GM19025 (cell line): ENCODE measurements around the gene ZBTB4.

Experiments used
- ATAC-seq: cut with Tn5 transposase; IDR thresholded peaks from one replicate; pipeline ENCODE4 v1.9.1; 2021; ENCODE audit warnings: mild to moderate bottlenecking, low read depth, moderate library complexity; ENCODE audit not compliant: unreplicated experiment

Gene ZBTB4, protein sequence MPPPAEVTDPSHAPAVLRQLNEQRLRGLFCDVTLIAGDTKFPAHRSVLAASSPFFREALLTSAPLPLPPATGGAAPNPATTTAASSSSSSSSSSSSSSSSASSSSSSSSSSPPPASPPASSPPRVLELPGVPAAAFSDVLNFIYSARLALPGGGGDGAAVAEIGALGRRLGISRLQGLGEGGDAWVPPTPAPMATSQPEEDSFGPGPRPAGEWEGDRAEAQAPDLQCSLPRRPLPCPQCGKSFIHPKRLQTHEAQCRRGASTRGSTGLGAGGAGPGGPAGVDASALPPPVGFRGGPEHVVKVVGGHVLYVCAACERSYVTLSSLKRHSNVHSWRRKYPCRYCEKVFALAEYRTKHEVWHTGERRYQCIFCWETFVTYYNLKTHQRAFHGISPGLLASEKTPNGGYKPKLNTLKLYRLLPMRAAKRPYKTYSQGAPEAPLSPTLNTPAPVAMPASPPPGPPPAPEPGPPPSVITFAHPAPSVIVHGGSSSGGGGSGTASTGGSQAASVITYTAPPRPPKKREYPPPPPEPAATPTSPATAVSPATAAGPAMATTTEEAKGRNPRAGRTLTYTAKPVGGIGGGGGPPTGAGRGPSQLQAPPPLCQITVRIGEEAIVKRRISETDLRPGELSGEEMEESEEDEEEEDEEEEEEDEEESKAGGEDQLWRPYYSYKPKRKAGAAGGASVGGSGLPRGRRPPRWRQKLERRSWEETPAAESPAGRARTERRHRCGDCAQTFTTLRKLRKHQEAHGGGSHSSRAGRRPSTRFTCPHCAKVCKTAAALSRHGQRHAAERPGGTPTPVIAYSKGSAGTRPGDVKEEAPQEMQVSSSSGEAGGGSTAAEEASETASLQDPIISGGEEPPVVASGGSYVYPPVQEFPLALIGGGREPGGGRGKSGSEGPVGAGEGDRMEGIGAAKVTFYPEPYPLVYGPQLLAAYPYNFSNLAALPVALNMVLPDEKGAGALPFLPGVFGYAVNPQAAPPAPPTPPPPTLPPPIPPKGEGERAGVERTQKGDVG

DNA sequence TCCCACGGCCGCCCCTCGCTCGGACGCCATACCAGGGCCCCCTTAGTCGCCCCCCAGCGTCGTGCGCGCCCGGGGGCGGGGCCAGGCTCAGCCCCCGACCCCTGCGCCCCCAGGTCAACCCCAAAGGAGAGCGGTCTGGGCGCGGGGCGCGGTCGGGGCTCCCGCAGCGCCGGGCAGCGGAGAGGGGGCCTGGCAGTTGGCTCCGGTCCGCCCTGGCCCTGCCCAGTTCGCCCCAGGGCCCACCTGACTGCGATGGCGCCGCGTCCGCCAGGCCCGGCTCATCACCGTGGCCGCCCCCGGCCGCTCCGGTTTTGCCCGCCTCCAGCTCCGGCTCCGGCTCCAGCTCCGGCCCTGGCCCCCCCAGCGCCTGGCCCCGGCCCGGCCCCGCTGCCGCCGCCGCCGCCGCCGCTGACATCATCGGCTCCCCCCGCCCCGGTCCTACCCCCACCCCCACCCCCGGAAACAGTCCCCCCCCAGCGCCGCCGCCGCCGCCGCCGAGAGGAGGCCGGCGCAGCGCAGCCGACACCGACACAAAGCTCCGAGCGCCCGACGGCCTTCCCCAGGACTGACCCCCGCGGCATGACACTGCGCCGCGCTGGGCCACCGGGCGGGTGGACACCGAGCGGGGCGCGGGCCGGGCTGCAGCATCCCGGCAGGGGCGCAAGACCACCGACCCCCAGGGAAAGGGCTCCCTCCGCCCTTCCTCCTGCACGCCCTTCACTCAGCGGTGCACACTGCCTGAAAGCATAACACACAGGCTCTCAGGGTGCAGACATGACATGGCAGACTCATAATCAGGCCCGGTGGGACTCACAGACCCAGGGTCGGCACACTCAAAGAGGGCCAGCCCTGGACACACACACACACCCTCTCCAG, at the start of gene ZBTB4:
TSS of gene ZBTB4 (minus strand) at position 419 of the 876 bp plus-strand sequence. CDS start 12,830 bp downstream, outside the sequence.
- no peak for ATAC-seq

DNA sequence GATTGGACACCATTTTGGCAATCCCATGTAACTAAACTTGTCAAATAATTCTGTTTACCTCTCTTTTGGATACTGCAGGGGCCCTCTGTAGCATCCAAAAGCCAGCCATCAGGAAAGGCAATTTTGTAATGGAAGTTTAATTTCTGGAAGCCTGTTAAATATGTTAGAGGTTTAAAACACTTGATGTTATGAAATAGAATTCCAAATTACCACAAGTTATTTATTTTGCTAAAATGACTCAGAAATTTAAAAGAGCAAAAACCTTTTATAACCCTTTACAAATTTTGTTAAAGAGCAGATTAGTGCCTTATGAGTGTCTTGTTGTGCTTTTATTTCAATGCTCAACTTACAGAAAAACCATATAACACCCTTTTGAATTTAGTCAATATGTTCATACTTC, 49.4 kb upstream of the ZBTB4 start:
- no peak for ATAC-seq

DNA sequence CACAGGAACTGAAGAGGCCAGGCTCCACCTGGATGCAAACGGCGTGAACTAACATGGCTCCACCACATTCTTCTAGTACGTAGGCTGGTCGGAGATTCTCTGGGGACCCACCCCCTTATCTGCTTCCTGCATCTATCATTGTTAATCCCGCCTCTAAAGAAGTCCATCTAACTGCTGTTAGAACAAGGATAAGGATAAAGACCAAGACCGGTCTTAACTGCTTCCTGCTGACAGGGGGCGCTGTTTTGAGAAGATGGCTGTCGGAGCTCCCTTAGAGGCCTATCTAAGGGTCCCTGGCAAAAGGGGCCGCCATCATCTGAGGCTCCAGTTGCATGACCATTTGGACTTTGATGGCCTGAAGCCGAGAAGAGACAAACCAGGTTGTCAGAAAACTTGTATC, 43.6 kb upstream of the ZBTB4 start:
- ATAC-seq = no peak

DNA sequence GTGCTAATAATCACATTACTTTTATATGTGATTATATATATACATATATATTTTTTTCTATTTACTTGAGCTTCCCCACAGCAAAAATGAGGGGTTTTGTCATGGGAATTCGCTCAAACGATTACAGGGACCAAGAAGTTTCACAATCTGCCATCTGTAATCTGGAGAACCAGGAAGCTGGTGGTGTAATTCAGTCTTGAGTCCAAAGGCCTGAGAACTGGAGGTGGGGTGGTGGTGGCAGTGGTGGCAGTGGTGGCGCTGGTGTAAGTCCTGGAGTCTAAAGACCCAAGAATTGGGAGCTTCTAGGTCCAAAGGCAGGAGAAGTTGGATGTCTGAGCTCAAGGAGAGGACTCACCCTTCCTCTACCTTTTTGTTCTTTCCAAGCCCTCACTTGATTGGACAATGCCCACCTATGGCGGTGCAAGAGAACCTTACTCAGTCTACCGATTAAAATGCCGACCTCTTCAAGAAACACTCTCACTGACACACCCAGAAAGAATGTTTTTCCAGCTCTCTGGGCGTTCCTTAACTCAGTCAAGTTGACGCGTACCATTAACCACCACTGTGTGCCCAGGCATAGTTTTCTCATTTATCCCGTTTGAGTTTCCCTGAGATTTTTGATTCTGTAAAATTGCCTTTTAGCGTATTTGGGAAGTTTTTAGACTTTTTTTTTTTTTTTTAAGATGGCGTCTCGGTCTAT, 36.6 kb upstream of the ZBTB4 start:
- ATAC-seq = no peak

DNA sequence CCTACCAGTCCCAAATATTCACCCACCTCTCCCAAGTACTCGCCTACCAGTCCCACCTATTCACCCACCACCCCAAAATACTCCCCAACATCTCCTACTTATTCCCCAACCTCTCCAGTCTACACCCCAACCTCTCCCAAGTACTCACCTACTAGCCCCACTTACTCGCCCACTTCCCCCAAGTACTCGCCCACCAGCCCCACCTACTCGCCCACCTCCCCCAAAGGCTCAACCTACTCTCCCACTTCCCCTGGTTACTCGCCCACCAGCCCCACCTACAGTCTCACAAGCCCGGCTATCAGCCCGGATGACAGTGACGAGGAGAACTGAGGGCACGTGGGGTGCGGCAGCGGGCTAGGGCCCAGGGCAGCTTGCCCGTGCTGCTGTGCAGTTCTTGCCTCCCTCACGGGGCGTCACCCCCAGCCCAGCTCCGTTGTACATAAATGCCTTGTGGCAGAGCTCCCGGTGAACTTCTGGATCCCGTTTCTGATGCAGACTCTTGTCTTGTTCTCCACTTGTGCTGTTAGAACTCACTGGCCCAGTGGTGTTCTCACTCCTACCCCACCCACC, 34.5 kb upstream of the ZBTB4 start:
- no peak for ATAC-seq

DNA sequence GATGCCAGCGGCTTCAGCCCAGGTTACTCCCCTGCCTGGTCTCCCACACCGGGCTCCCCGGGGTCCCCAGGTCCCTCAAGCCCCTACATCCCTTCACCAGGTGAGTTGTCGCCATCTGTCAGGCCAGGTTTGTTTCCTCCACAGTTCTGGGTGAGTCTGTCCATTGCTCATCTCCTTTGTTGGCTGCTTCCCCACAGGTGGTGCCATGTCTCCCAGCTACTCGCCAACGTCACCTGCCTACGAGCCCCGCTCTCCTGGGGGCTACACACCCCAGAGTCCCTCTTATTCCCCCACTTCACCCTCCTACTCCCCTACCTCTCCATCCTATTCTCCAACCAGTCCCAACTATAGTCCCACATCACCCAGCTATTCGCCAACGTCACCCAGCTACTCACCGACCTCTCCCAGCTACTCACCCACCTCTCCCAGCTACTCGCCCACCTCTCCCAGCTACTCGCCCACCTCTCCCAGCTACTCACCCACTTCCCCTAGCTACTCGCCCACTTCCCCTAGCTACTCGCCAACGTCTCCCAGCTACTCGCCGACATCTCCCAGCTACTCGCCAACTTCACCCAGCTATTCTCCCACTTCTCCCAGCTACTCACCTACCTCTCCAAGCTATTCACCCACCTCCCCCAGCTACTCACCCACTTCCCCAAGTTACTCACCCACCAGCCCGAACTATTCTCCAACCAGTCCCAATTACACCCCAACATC, 33.6 kb upstream of the ZBTB4 start:
- no peak for ATAC-seq

DNA sequence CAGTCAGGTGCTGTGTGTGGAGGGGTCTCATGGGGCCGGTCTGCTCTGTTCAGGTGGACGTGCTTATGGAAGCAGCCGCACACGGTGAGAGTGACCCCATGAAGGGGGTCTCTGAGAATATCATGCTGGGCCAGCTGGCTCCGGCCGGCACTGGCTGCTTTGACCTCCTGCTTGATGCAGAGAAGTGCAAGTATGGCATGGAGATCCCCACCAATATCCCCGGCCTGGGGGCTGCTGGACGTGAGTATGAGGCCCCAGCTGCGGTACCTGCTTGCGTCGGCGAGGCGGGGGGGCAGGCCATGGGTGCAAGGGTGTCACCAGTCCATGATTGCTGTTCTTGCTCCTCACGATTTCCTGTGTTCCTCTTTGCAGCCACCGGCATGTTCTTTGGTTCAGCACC, 32.7 kb upstream of the ZBTB4 start:
- ATAC-seq = no peak

DNA sequence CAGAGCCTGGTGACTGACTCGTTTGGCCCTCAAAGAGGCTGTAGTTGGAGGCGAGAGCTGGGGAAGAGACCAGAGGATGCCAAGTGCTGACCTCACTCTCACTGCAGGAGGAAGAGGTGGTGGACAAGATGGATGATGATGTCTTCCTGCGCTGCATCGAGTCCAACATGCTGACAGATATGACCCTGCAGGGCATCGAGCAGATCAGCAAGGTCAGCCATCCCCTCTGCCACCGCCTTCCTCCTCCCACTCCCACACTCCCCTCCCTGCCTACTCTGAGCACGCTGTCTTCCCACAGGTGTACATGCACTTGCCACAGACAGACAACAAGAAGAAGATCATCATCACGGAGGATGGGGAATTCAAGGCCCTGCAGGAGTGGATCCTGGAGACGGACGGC, 31.7 kb upstream of the ZBTB4 start:
- no peak for ATAC-seq

DNA sequence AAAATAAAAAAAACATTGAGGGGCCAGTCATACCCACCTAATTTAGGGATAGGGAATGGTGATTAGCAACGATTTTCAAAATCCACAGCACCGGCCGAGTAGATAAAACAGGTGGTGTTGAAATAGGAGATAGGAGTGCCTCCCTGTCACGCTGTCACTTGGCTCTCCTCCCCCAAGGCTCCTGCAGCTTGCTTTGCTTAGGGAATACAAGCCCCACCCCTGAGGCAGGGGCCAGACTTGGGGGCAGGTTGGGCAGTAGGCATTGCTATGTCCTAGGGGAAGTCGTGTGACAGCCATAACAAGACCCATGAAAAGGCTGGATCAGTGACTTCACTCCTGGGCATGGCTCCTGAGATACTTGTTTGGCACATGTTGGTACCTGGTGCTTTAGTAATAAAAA, 30.5 kb upstream of the ZBTB4 start:
- no peak for ATAC-seq

DNA sequence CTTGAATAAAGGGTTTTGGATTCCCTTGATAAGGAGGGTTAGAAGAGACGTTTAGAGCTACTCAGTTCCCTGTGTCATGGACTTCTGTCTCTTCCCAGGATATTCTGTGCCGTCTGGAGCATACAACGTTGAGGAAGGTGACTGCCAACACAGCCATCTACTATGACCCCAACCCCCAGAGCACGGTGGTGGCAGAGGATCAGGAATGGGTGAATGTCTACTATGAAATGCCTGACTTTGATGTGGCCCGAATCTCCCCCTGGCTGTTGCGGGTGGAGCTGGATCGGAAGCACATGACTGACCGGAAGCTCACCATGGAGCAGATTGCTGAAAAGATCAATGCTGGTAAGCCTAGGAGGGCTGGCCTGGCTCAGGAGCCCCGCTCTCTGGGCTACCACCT, 29.4 kb upstream of the ZBTB4 start:
- no peak for ATAC-seq

DNA sequence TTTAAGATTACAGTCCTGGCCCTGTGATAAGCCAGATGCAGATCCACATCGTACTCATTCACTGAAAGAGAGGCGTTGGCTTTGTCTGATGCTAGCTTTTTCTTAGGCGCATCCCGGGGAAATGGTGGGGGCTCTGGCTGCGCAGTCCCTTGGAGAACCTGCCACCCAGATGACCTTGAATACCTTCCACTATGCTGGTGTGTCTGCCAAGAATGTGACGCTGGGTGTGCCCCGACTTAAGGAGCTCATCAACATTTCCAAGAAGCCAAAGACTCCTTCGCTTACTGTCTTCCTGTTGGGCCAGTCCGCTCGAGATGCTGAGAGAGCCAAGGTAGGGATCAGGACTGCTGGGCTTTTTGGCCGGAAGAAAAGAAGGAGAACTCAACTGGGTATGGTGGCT, 28.7 kb upstream of the ZBTB4 start:
- no peak for ATAC-seq

DNA sequence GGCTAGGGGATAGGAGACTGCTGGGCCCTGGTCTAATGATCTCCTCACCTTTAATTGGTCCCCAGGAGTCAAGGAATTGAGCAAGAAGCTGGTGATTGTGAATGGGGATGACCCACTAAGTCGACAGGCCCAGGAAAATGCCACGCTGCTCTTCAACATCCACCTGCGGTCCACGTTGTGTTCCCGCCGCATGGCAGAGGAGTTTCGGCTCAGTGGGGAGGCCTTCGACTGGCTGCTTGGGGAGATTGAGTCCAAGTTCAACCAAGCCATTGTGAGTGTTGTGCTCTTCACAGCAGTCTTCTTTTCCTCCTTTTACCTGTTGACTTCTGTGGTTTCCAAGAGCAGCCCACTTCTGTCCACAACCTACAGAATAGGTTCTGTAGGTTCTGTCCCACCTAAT, 24.1 kb upstream of the ZBTB4 start:
- no peak for ATAC-seq

DNA sequence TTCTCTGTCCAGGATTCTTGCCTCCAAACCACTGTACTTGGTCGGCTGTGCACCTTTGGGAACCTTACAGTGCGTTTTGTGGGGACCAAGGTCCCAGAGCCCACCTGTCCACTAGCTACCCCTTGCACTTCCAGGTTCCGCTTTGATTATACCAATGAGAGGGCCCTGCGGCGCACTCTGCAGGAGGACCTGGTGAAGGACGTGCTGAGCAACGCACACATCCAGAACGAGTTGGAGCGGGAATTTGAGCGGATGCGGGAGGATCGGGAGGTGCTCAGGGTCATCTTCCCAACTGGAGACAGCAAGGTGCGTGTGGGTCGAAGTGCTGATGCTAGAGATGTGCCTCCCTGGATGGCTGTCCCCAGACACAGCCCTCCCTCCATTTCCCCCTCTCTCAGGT, 23.6 kb upstream of the ZBTB4 start:
- ATAC-seq = no peak

DNA sequence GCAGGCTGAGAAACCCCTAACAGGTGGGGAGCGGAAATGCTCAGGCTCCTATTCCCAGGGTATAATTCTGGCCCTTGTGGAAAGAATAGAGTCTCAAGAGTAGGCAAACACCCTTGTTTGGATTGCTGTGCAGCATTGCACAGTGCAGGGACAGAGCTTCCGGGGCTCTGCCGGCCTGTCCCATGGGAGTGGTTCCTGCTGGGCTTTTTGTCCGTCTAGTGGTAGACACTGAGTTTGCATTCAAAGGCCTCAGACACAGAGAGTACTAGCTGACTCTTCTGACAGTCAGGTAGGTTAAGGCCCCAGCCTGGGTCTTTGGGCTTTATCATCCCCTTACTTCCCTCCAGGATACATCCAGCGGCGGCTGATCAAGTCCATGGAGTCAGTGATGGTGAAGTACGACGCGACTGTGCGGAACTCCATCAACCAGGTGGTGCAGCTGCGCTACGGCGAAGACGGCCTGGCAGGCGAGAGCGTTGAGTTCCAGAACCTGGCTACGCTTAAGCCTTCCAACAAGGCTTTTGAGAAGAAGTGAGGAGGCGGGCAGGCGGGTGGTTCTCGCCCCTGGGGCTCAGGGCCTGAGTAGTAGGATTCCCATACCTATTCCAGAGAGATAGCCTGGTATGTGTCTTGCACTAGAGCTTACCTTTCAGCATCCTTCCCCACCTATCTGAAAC, 22.9 kb upstream of the ZBTB4 start:
- ATAC-seq = no peak

DNA sequence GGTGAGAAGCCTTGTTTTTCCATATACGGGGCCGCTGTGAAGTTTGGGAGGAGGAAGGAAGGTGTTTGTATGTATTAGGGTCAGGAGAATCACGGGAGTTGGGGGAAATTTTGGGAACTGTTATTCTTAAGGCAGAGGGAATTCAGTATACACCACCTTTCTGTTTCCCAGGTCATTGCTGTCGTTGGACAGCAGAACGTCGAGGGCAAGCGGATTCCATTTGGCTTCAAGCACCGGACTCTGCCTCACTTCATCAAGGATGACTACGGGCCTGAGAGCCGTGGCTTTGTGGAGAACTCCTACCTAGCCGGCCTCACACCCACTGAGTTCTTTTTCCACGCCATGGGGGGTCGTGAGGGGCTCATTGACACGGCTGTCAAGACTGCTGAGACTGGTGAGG, 22.3 kb upstream of the ZBTB4 start:
- ATAC-seq = no peak

DNA sequence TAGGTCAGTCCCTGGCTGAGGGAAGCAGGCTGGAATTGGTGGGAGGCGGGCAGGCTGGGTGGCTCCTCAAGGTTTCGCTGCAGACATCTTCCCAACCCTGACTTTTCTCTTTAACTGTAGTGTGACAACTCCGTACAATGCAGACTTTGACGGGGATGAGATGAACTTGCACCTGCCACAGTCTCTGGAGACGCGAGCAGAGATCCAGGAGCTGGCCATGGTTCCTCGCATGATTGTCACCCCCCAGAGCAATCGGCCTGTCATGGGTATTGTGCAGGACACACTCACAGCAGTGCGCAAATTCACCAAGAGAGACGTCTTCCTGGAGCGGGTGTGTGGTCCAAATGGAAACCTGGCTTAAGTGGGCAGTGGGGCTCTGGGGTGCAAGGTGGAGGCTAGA, 19.7 kb upstream of the ZBTB4 start:
- no peak for ATAC-seq

DNA sequence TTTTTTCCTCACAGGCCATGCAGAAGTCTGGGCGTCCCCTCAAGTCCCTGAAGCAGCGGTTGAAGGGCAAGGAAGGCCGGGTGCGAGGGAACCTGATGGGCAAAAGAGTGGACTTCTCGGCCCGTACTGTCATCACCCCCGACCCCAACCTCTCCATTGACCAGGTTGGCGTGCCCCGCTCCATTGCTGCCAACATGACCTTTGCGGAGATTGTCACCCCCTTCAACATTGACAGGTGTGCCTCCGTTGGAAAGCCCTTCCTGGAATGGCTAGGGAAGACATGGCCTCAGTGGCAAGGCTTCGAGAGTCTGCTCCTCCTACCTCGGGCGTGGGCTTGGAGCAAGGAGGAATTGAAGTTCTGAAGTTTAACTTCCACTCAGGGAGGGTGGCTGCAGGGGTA, 18.2 kb upstream of the ZBTB4 start:
- no peak for ATAC-seq

DNA sequence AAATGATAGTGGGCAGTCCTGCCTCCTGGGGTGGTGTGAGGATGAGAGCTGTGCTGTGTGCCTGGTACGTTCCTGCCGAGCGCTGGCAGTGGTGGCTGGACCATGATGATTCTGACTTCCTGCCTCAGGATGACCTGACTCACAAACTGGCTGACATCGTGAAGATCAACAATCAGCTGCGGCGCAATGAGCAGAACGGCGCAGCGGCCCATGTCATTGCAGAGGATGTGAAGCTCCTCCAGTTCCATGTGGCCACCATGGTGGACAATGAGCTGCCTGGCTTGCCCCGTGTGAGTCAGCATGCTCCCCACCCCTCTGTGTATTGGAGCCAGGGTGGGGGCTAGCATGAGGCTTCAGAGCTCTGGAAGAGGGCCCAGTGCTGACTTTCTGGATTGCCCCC, 17.8 kb upstream of the ZBTB4 start:
- ATAC-seq = no peak
